Skeletal muscle tissue (tissue), 4 donors: Measurements from ENCODE around the gene LMNA. TPM values are rescaled to one million over a fixed set of nuclear protein-coding genes. Genes with fewer than 3 reads are reported as not detected.
"Not testable (repeated sequence)": the region's sequence is repeated elsewhere in the genome, so short reads cannot be mapped to it uniquely, and the experiment has no call there.

Experiments
- H3K27ac ChIP-seq: one replicate; pipeline ENCODE4 v1.7.0; 2013; ENCODE audit warnings: mild to moderate bottlenecking, low read depth, low read length, inconsistent platforms
- H3K27me3 ChIP-seq, 3 donors: one replicate each; pipeline ENCODE4 v1.7.0; 2013; ENCODE audit warnings: low read length in 3 of 3; ENCODE audit not compliant: control insufficient read depth in 3 of 3, insufficient read depth in 3 of 3
- H3K36me3 ChIP-seq, 3 donors: one replicate each; pipeline ENCODE4 v1.7.0; 2013; ENCODE audit warnings: low read length in 3 of 3; ENCODE audit not compliant: control insufficient read depth in 3 of 3, insufficient read depth in 3 of 3
- H3K4me1 ChIP-seq, 3 donors: one replicate each; pipeline ENCODE4 v1.7.0; 2013; ENCODE audit warnings: low read length in 3 of 3, mild to moderate bottlenecking in 3 of 3; ENCODE audit not compliant: control insufficient read depth in 3 of 3, insufficient read depth in 3 of 3
- H3K4me3 ChIP-seq, 3 donors: one replicate each; pipeline ENCODE4 v1.7.0; 2013; ENCODE audit warnings: low read length in 3 of 3
- H3K9ac ChIP-seq, 3 donors: one replicate each; pipeline ENCODE4 v1.7.0; 2013; ENCODE audit warnings: low read length in 3 of 3, mild to moderate bottlenecking in 3 of 3, moderate library complexity in 2 of 3, low read depth in 1 of 3
- H3K9me3 ChIP-seq, 3 donors: one replicate each; pipeline ENCODE4 v1.7.0; 2013; ENCODE audit warnings: low read length in 3 of 3; ENCODE audit not compliant: control insufficient read depth in 3 of 3
- total RNA-seq: library from RNA; depleted of rRNA; stranded (reverse); fragments of >200 nt; gene quantifications from one replicate; pipeline ENCODE4 v1.2.3, GENCODE V29; 2014
- donor health status: Osteomylitis.

LMNA gene
- total RNA-seq, 1 donor from 2014 or later, result 399 TPM

- H3K9me3 ChIP-seq, H3K27me3 ChIP-seq, H3K36me3 ChIP-seq: not testable (repeated sequence)
- Histone ChIP-seq H3K9ac (peak overlapping the region; percentile 78 to 86 (median 84)), H3K4me1 (peaks cover 82 to 85% (median 84%) of the 10 kb centered on the region in 3 donors), H3K4me3 (peak overlapping the region; percentile 52 to 72 (median 62)), H3K27ac (peak overlapping the region; percentile 99)
Measured at GRCh38 chr1:156121005-156121404, 6.5 kb downstream of the LMNA start.

GRCh38 chr1:156121457-156121856, 6.9 kb downstream of the LMNA start:
- Histone ChIP-seq H3K27me3 (no peaks in the 10 kb centered on the region), H3K4me3 (peak overlapping the region; percentile 48 to 62 (median 52)), H3K4me1 (peaks cover 86 to 88% (median 87%) of the 10 kb centered on the region in 3 donors), H3K9me3 (no peaks in the 10 kb centered on the region), H3K9ac (peak overlapping the region; percentile 78 to 86 (median 84)), H3K36me3 (peaks cover 0 to 7% (median 3%) of the 10 kb centered on the region in 3 donors), H3K27ac (peak overlapping the region; percentile 99)

GRCh38 chr1:156122086-156122485, 7.6 kb downstream of the LMNA start:
- Histone ChIP-seq H3K4me3 (peak overlapping the region; percentile 48 to 70 (median 62)), H3K9me3 (no peaks in the 10 kb centered on the region), H3K27ac (peak overlapping the region; percentile 99), H3K36me3 (peaks cover 0 to 7% (median 3%) of the 10 kb centered on the region in 3 donors), H3K9ac (peak overlapping the region; percentile 73 to 86 (median 84)), H3K4me1 (peaks cover 90 to 94% (median 93%) of the 10 kb centered on the region in 3 donors), H3K27me3 (no peaks in the 10 kb centered on the region)

- H3K27me3 ChIP-seq, result no peaks in the 10 kb centered on the region
- peak overlapping the region; percentile 73 to 86 (median 84) for H3K9ac ChIP-seq
- H3K9me3 ChIP-seq, result no peaks in the 10 kb centered on the region
- H3K36me3 ChIP-seq, result peaks cover 0 to 7% (median 3%) of the 10 kb centered on the region in 3 donors
- peak overlapping the region; percentile 48 to 70 (median 62) for H3K4me3 ChIP-seq
- peak overlapping the region; percentile 99 for H3K27ac ChIP-seq
- peaks cover 93 to 94% (median 94%) of the 10 kb centered on the region in 3 donors for H3K4me1 ChIP-seq
Measured at GRCh38 chr1:156122519-156123355, 8.2 kb downstream of the LMNA start.

GRCh38 chr1:156123356-156124196, 9.1 kb downstream of the LMNA start:
- H3K9me3 ChIP-seq, result no peaks in the 10 kb centered on the region
- peaks cover 93 to 95% (median 94%) of the 10 kb centered on the region in 3 donors for H3K4me1 ChIP-seq
- peak overlapping the region; percentile 48 to 73 (median 62) for H3K4me3 ChIP-seq
- no peaks in the 10 kb centered on the region for H3K27me3 ChIP-seq
- peak overlapping the region; percentile 99 for H3K27ac ChIP-seq
- H3K9ac ChIP-seq, result peak overlapping the region; percentile 84 to 86 (median 84)
- peaks cover 0 to 7% (median 3%) of the 10 kb centered on the region in 3 donors for H3K36me3 ChIP-seq

- peak overlapping the region; percentile 99 for H3K27ac ChIP-seq
- H3K4me3 ChIP-seq, result peak overlapping the region; percentile 42 to 59 (median 58)
- no peaks in the 10 kb centered on the region for H3K27me3 ChIP-seq
- H3K9ac ChIP-seq, result peak overlapping the region; percentile 52 to 77 (median 63)
- peaks cover 97 to 98% (median 97%) of the 10 kb centered on the region in 3 donors for H3K4me1 ChIP-seq
- no peaks in the 10 kb centered on the region for H3K9me3 ChIP-seq
- H3K36me3 ChIP-seq, result peaks cover 0 to 6% (median 3%) of the 10 kb centered on the region in 3 donors
Measured at GRCh38 chr1:156124557-156125483, 10.3 kb downstream of the LMNA start.

- not testable (repeated sequence) for H3K4me3 ChIP-seq
- Histone ChIP-seq H3K9ac (peak overlapping the region in 1 of 3 donors; percentile 66), H3K4me1 (peaks cover 97 to 98% (median 97%) of the 10 kb centered on the region in 3 donors)
Measured at GRCh38 chr1:156125544-156125943, 11.0 kb downstream of the LMNA start.

GRCh38 chr1:156126043-156126629, 11.6 kb downstream of the LMNA start:
- Histone ChIP-seq H3K27me3 (no peaks in the 10 kb centered on the region), H3K9ac (peak overlapping the region; percentile 66 to 79 (median 73)), H3K4me3 (peak overlapping the region; percentile 54 to 60 (median 55)), H3K4me1 (peaks cover 93 to 94% (median 94%) of the 10 kb centered on the region in 3 donors), H3K9me3 (no peaks in the 10 kb centered on the region), H3K36me3 (peaks cover 6 to 7% (median 6%) of the 10 kb centered on the region in 3 donors), H3K27ac (peak overlapping the region; percentile 99)

More at GRCh38 chr1:156125544-156125943, 11.0 kb downstream of the LMNA start:
- H3K27me3 ChIP-seq, H3K36me3 ChIP-seq, H3K9me3 ChIP-seq: not testable (repeated sequence)
- peak overlapping the region; percentile 99 for H3K27ac ChIP-seq
